Fibroblast of lung (primary cell): ENCODE results near the gene PDZD2.

Experiments used
- EZH2 ChIP-seq: IDR thresholded peaks from 2 replicates; pipeline ENCODE4 v1.5.1; 2012; ENCODE audit warnings: low read length, control low read depth, mild to moderate bottlenecking; ENCODE audit errors: missing control alignments
- TF ChIP-seq, protein P1 (sequence below), 2 donors: IDR thresholded peaks in 1 of 2; conservative IDR thresholded peaks in 1 of 2; 1 replicate in 1 of 2; 2 replicates in 1 of 2; pipeline ENCODE4 v1.5.1; 2011 to 2012; ENCODE audit warnings: low read length in 2 of 2, control low read depth in 1 of 2, inconsistent platforms in 1 of 2, low read depth in 1 of 2, mild to moderate bottlenecking in 1 of 2

DNA sequence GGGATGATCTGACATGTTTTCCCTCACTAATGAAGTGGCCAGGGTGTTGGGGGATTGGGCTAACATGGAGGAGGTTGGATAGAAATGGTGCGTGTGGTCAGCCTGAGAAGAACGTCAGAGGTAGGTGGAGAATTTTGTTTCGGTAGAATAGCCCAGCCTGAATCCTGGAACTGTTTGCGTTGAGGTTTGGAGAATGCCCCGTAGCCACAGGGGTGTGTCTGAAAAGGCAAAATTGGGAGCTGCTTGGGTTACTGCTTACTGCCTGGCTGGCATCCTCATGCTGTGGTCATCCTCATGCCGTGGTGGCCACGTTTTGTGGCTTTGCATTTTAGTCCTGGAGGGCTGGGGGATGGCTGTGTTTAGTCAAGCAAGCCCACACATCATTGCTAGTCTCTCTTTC is 298.3 kb downstream of the PDZD2 start:
- TF ChIP-seq, protein P1, sequence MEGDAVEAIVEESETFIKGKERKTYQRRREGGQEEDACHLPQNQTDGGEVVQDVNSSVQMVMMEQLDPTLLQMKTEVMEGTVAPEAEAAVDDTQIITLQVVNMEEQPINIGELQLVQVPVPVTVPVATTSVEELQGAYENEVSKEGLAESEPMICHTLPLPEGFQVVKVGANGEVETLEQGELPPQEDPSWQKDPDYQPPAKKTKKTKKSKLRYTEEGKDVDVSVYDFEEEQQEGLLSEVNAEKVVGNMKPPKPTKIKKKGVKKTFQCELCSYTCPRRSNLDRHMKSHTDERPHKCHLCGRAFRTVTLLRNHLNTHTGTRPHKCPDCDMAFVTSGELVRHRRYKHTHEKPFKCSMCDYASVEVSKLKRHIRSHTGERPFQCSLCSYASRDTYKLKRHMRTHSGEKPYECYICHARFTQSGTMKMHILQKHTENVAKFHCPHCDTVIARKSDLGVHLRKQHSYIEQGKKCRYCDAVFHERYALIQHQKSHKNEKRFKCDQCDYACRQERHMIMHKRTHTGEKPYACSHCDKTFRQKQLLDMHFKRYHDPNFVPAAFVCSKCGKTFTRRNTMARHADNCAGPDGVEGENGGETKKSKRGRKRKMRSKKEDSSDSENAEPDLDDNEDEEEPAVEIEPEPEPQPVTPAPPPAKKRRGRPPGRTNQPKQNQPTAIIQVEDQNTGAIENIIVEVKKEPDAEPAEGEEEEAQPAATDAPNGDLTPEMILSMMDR (conservative IDR thresholded peaks at IDR 0.05 in 1 of 2, IDR thresholded peaks at IDR 0.05 in 1 of 2; ENCODE audit: low read depth in 1 of 2, low read length in 2 of 2), result no peak
- no peak for TF ChIP-seq EZH2
